GM12864 (cell line): ENCODE data around the gene FSTL4.

Experiments
- DNase-seq: peaks from one replicate; pipeline ENCODE4 v3.0.0-alpha.2; 2011; ENCODE audit warnings: low read depth
- H3K4me3 ChIP-seq: 2 replicates; pipeline ENCODE4 v1.5.1; 2011; ENCODE audit warnings: mild to moderate bottlenecking, low read depth, low read length, control low read depth
- TF ChIP-seq, protein P1 (sequence below): IDR thresholded peaks from 2 replicates; pipeline ENCODE4 v1.5.1; 2011; ENCODE audit warnings: low read depth, mild to moderate bottlenecking, moderate library complexity, low read length, control low read depth, inconsistent platforms; ENCODE audit errors: missing control alignments

Gene FSTL4

GRCh38 chr5:133440467-133441115, 171.8 kb downstream of the FSTL4 start:
- TF ChIP-seq, protein P1, sequence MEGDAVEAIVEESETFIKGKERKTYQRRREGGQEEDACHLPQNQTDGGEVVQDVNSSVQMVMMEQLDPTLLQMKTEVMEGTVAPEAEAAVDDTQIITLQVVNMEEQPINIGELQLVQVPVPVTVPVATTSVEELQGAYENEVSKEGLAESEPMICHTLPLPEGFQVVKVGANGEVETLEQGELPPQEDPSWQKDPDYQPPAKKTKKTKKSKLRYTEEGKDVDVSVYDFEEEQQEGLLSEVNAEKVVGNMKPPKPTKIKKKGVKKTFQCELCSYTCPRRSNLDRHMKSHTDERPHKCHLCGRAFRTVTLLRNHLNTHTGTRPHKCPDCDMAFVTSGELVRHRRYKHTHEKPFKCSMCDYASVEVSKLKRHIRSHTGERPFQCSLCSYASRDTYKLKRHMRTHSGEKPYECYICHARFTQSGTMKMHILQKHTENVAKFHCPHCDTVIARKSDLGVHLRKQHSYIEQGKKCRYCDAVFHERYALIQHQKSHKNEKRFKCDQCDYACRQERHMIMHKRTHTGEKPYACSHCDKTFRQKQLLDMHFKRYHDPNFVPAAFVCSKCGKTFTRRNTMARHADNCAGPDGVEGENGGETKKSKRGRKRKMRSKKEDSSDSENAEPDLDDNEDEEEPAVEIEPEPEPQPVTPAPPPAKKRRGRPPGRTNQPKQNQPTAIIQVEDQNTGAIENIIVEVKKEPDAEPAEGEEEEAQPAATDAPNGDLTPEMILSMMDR, result no peak
- no peak overlapping the region for H3K4me3 ChIP-seq
- DNase-seq, result no peak

DNA sequence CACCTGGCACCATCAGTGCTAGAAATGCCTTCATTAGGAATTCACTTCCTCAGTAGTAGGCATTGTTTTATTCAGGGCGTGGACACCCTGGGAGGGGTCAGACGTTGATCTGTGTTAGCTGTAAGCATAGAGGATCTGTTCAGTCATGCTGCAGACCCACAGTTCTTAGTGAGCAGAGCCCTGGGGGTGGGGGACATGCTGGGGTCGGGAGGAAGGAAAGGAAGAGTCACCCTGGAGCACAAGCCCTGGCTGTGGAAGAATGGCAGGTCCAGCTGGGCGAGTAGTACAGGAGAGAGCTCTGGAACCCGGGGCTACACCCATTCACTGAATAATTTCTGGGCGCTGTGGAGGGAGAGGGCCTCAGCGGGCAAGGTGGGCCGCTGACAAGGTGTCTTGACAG, 172.5 kb downstream of the FSTL4 start:
- TF ChIP-seq, protein P1, result no peak
- H3K4me3 ChIP-seq, result no peak overlapping the region
- DNase-seq, result no peak

DNA sequence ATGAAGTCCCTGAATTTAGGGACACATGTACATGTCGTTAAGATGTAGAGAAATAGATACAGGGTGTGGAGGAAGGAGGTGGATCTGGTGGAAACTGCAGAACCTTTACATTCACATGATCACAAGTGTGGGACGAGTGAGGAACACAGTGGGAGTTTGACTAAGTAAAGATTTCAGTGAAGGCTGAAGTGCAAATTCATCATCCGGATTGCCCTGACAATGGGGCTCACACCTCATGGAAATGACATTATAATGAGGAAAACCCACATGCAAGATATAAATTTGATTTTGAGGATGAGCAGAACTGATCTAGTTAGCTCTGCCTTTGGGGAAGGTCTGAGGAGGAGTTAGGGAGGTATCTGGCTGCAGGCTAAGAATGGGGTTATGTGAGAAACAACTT, 173.9 kb downstream of the FSTL4 start:
- TF ChIP-seq, protein P1, result no peak
- DNase-seq, result no peak
- no peak overlapping the region for H3K4me3 ChIP-seq

DNA sequence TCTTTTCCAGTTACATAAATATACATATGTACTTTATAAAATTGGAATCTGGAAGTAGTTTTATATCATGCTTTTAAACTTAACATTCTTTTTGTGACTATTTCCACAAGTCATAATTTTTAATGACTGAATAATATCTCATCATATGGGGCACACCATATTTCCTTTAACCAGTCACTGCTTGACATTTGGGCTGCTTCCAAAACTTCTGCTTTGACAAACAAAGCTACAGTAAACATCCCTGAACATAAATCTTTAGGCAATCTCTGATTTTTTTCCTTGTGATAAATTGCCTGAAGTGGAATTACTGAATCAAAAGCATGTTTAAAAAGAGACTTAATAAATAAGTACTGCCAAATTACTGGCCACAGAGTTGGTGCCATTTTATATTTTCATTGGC, 178.0 kb downstream of the FSTL4 start:
- no peak overlapping the region for H3K4me3 ChIP-seq
- TF ChIP-seq, protein P1, result no peak
- DNase-seq, result no peak

- H3K4me3 ChIP-seq, result no peak overlapping the region
- DNase-seq, result no peak
- TF ChIP-seq, protein P1, result no peak
Observed at GRCh38 chr5:133433641-133434040, 178.7 kb downstream of the FSTL4 start.

DNA sequence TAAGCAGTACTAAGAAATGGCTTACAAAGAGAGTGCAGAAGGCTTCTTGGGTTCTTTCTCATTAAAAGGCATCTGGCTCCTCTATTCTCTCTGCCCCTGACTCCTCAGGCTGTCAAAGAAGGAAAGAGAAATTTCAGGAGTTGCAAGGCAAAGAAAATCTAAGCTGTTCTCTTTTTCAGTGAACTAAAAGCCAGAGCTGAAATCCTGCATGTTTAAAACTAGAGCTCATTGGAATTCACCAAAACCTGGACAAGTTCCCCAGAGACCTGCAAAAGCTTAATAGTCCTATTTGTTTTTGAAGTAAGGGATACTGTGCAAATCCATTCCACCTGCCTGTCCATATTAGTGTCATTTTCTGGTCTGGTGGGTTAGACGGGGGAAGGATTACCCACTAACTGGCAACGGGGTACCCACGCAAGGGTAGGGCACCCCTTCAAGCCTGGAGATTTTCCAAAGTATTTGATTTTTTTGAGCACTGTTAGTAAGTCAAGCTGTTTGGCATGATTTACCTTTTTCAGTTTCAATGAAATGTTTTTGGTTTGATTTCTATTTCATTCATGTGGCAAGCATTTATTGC, 179.3 kb downstream of the FSTL4 start:
- DNase-seq, result no peak
- TF ChIP-seq, protein P1, result no peak
- no peak overlapping the region for H3K4me3 ChIP-seq

- no peak for DNase-seq
- TF ChIP-seq, protein P1, result no peak
- H3K4me3 ChIP-seq, result no peak overlapping the region
Observed at GRCh38 chr5:133431326-133431865, 180.9 kb downstream of the FSTL4 start.
